Measurements from ENCODE around the gene EPHB1.

GRCh38 chr3:135238236-135238830 lies 443.3 kb downstream of the EPHB1 start:
- TF ChIP-seq ZNF274 (IDR thresholded peaks at IDR 0.05; ENCODE audit: low read depth, low read length) (no peak), YY1 (IDR thresholded peaks at IDR 0.05; ENCODE audit: insufficient read depth, insufficient read length) (no peak), SUZ12 (IDR thresholded peaks at IDR 0.05; ENCODE audit: extremely low read depth, insufficient read depth, insufficient read length) (no peak)

Measured in NT2/D1 (cell line).